GM12872 (cell line): ENCODE measurements around the gene DUSP2.

Experiments
- CTCF ChIP-seq: IDR thresholded peaks from 3 replicates; pipeline ENCODE4 v1.5.1; 2011; ENCODE audit warnings: low read depth, mild to moderate bottlenecking, low read length, moderate library complexity; ENCODE audit not compliant: insufficient read depth

Gene DUSP2

GRCh38 chr2:96137321-96138178, 7.7 kb downstream of the DUSP2 start:
- no peak for TF ChIP-seq CTCF

GRCh38 chr2:96136129-96136720, 9.0 kb downstream of the DUSP2 start:
- no peak for TF ChIP-seq CTCF

GRCh38 chr2:96135621-96136020, 9.6 kb downstream of the DUSP2 start:
- TF ChIP-seq CTCF = no peak

- no peak for TF ChIP-seq CTCF
Observed at GRCh38 chr2:96135171-96135570, 10.1 kb downstream of the DUSP2 start.

- no peak for TF ChIP-seq CTCF
Observed at GRCh38 chr2:96134421-96134820, 10.8 kb downstream of the DUSP2 start.

GRCh38 chr2:96131813-96132745, 13.2 kb downstream of the DUSP2 start:
- TF ChIP-seq CTCF = no peak
